Panc1 (cell line): ENCODE results near the gene ZNF224.

Source experiments
- CTCF ChIP-seq: fragments of 450-650 bp; IDR thresholded peaks from 2 replicates; pipeline ENCODE4 v1.5.1; 2017; ENCODE audit warnings: mild to moderate bottlenecking
- POLR2AphosphoS5 ChIP-seq: IDR thresholded peaks from 2 replicates; pipeline ENCODE4 v1.6.1; 2012; ENCODE audit warnings: mild to moderate bottlenecking, low read depth, low read length, moderate library complexity
- REST ChIP-seq, 2 experiments: IDR thresholded peaks; 2 replicates each; pipeline ENCODE4 v1.6.1; 2011 to 2012; ENCODE audit warnings: low read depth in 2 of 2, control low read depth in 1 of 2, low read length in 1 of 2, mild to moderate bottlenecking in 1 of 2, moderate library complexity in 1 of 2; ENCODE audit not compliant: insufficient read depth in 1 of 2
- SIN3A ChIP-seq: IDR thresholded peaks from 2 replicates; pipeline ENCODE4 v1.6.1; 2012; ENCODE audit warnings: low read depth, mild to moderate bottlenecking, low read length, moderate library complexity, borderline replicate concordance; ENCODE audit not compliant: insufficient read depth
- TCF7L2 ChIP-seq: IDR thresholded peaks from 2 replicates; pipeline ENCODE4 v1.6.1; 2011; ENCODE audit warnings: mild to moderate bottlenecking, low read depth, low read length, inconsistent platforms

DNA sequence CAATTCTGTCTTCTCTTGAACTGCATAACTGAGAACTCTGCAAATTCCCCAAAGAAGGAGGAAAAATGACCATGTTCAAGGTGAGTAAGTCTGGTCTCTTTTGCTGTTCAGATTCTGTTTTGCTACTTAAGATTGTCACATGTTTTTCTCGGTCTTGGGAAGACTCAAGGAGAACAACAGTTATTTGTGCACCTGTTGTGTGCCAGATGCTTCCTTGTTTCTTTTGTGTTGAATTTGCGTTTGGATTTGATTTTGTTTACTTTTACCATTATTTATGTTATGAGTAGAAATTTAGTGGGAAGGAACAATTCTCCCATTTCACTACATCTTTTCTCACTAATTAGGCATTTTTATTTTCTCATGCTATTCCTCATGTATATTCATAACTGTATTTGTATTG is 17.8 kb upstream of the ZNF224 start:
- TF ChIP-seq CTCF: no peak
- no peak for TF ChIP-seq SIN3A
- no peak for TF ChIP-seq REST (IDR thresholded peaks at IDR 0.05; ENCODE audit: insufficient read depth in 1 of 2, low read depth in 2 of 2, low read length in 1 of 2)
- TF ChIP-seq POLR2AphosphoS5: no peak
- no peak for TF ChIP-seq TCF7L2
